PC-3 (cell line): ENCODE data around the gene LMBR1.

Source experiments
- CTCF ChIP-seq: fragments of 300-600 bp; sonication (generic); conservative IDR thresholded peaks from 2 replicates; pipeline ENCODE4 v1.5.1; 2017; ENCODE audit warnings: antibody characterized with exemption, low read depth, mild to moderate bottlenecking, low read length
- EZH2 ChIP-seq: fragments of 300-600 bp; sonication (generic); IDR thresholded peaks from one replicate; pipeline ENCODE4 v1.6.1; 2017; ENCODE audit warnings: antibody characterized with exemption, mild to moderate bottlenecking, low read length; ENCODE audit not compliant: unreplicated experiment
- EZH2phosphoT487 ChIP-seq: fragments of 300-600 bp; sonication (generic); IDR thresholded peaks from 2 replicates; pipeline ENCODE4 v1.6.1; 2018; ENCODE audit warnings: mild to moderate bottlenecking, antibody characterized with exemption, low read length, borderline replicate concordance

GRCh38 chr7:156889746-156890145 is 3.2 kb downstream of the LMBR1 start:
- TF ChIP-seq CTCF (no peak), EZH2 (no peak), EZH2phosphoT487 (no peak)
